Tibial nerve (tissue), 4 donors: Measurements from ENCODE around the gene RACGAP1. TPM values are rescaled to one million over a fixed set of nuclear protein-coding genes. Genes with fewer than 3 reads are reported as not detected.

Experiments
- DNase-seq, 2 donors: peaks; one replicate each; pipeline ENCODE4 v3.0.0-alpha.2; 2019; ENCODE audit warnings: low spot score in 2 of 2
- H3K27ac ChIP-seq, 4 donors: fragments of 200-600 bp; sonication (generic) in 3 of 4; one replicate each; pipeline ENCODE4 v1.5.1; 2017 to 2019; ENCODE audit warnings: mild to moderate bottlenecking in 1 of 4
- H3K27me3 ChIP-seq, 2 donors: fragments of 200-600 bp; sonication (generic) in 1 of 2; one replicate each; pipeline versions ENCODE4 v1.5.1 to v1.6.0; 2017 to 2019
- H3K36me3 ChIP-seq, 3 donors: fragments of 200-600 bp; sonication (generic); one replicate each; pipeline ENCODE4 v1.5.1; 2018 to 2019
- H3K4me1 ChIP-seq, 4 donors: fragments of 200-600 bp; sonication (generic) in 3 of 4; one replicate each; pipeline ENCODE4 v1.5.1; 2017 to 2019
- H3K4me3 ChIP-seq, 4 donors: fragments of 200-600 bp; sonication (generic) in 3 of 4; one replicate each; pipeline ENCODE4 v1.5.1; 2017 to 2019; ENCODE audit warnings: mild to moderate bottlenecking in 1 of 4, moderate library complexity in 1 of 4
- H3K9me3 ChIP-seq, 4 donors: fragments of 200-600 bp; sonication (generic) in 3 of 4; one replicate each; pipeline ENCODE4 v1.5.1; 2017 to 2019
- EP300 ChIP-seq, 2 donors: sonication (generic); formaldehyde crosslinking; IDR thresholded peaks; one replicate each; pipeline ENCODE4 v1.6.1; 2017; ENCODE audit warnings: antibody characterized with exemption in 2 of 2, mild to moderate bottlenecking in 1 of 2
- POLR2A ChIP-seq, 2 donors: fragments of 450-650 bp; IDR thresholded peaks; one replicate each; pipeline ENCODE4 v1.6.1; 2017; ENCODE audit warnings: antibody characterized with exemption in 2 of 2, mild to moderate bottlenecking in 2 of 2, moderate library complexity in 2 of 2
- WGBS, 2 donors: methylation state at CpG; one replicate each; pipeline ENCODE4 v1.1.5; 2018; 5-methylcytosine and 5-hydroxymethylcytosine counted together
- total RNA-seq, 4 donors: library from RNA; depleted of rRNA; stranded (reverse); fragments of >200 nt; gene quantifications; one replicate each; pipeline ENCODE4 v1.1.0, GENCODE V29; 2016
- TF ChIP-seq, protein P1 (sequence below), 5 experiments: fragments of 200-600 bp in 3 of 5; fragments of 450-650 bp in 2 of 5; sonication (generic) in 3 of 5; IDR thresholded peaks; one replicate each; pipeline ENCODE4 v1.5.1; 2016 to 2019; ENCODE audit warnings: antibody characterized with exemption in 5 of 5, mild to moderate bottlenecking in 3 of 5, moderate library complexity in 2 of 5

RACGAP1 gene
- total RNA-seq, 4 donors from 2014 or later: 6.3 to 15.1 (median 10.5) TPM

DNA sequence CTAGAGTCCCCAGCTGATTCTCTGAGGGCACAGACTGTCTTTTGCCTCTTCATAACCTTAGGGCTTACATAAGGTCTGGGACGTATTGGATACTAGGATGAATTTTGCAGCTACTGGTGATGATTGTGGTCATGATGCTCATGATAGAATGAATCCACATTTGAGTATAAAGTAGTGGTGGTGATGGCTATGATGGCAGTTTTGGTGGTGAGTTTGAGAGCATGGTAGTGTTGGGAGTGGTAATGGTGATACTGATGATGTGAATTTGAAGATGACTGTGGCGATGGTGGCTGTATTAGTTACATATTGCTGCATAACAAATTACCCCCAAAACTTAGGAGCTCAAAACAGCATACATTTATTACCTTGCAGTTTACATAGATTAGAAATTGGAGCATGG is 18.0 kb upstream of the RACGAP1 start:
- Histone ChIP-seq H3K27ac (no peak overlapping the region), H3K4me1 (no peaks in the 10 kb centered on the region), H3K27me3 (no peaks in the 10 kb centered on the region), H3K36me3 (no peaks in the 10 kb centered on the region), H3K4me3 (no peak overlapping the region), H3K9me3 (no peaks in the 10 kb centered on the region)
- no peak for DNase-seq
- WGBS, 2 donors: 76 to 91% methylated on average over 2 of the region's 2 CpGs
- TF ChIP-seq, protein P1, sequence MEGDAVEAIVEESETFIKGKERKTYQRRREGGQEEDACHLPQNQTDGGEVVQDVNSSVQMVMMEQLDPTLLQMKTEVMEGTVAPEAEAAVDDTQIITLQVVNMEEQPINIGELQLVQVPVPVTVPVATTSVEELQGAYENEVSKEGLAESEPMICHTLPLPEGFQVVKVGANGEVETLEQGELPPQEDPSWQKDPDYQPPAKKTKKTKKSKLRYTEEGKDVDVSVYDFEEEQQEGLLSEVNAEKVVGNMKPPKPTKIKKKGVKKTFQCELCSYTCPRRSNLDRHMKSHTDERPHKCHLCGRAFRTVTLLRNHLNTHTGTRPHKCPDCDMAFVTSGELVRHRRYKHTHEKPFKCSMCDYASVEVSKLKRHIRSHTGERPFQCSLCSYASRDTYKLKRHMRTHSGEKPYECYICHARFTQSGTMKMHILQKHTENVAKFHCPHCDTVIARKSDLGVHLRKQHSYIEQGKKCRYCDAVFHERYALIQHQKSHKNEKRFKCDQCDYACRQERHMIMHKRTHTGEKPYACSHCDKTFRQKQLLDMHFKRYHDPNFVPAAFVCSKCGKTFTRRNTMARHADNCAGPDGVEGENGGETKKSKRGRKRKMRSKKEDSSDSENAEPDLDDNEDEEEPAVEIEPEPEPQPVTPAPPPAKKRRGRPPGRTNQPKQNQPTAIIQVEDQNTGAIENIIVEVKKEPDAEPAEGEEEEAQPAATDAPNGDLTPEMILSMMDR (IDR thresholded peaks at IDR 0.05): no peak
- no peak for TF ChIP-seq EP300 (IDR thresholded peaks at IDR 0.05)
- TF ChIP-seq POLR2A (IDR thresholded peaks at IDR 0.05): no peak

DNA sequence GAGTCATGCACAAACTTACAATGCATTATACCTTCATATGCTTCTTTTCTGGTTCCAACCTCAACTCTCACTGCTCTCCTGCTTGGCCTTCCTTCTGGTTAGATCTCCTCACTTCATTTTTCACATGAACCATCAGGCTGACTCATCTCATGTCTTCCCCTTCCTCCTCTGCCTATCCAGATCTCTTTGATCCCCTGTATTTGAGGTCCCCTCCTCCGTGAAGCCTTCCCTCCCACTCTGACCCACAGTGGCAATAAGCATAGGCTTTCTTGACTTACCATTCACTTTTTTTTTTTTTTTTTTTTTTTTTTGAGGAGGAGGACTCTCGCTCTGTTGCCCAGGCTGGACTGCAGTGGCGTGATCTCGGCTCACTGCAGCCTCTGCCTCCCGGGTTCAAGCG is 17.4 kb upstream of the RACGAP1 start:
- H3K4me3 ChIP-seq: no peak overlapping the region
- H3K27ac ChIP-seq: no peak overlapping the region
- no peak for DNase-seq
- TF ChIP-seq, protein P1 (IDR thresholded peaks at IDR 0.05): no peak
- TF ChIP-seq EP300 (IDR thresholded peaks at IDR 0.05): no peak
- TF ChIP-seq POLR2A (IDR thresholded peaks at IDR 0.05): no peak
- WGBS, 2 donors: 82 to 89% methylated on average over 6 of the region's 6 CpGs
- H3K36me3 ChIP-seq: no peaks in the 10 kb centered on the region
- no peaks in the 10 kb centered on the region for H3K4me1 ChIP-seq
- no peaks in the 10 kb centered on the region for H3K9me3 ChIP-seq
- H3K27me3 ChIP-seq: no peaks in the 10 kb centered on the region

DNA sequence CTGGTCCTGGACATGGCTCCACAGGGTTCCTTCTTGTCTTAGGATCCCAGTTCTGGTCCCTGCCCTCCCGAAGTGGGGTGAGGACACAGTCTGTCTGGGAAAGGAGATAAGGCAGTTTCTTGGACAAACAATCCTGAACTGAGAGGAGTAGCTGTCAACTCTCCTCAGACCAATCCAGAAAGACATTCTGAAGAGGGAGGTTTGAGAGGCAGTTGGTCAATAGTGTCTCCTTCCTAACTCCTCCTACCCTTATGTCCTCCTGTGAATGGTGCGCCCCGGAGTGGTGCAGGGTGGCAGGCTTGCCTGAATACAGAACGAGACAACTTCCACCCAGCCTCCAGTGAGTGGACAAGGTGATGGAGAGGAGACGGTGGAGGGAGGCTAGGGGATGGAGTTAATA is 16.7 kb upstream of the RACGAP1 start:
- Histone ChIP-seq H3K27ac (no peak overlapping the region), H3K4me1 (no peaks in the 10 kb centered on the region), H3K9me3 (no peaks in the 10 kb centered on the region), H3K27me3 (no peaks in the 10 kb centered on the region), H3K4me3 (no peak overlapping the region), H3K36me3 (no peaks in the 10 kb centered on the region)
- DNase-seq: no peak
- WGBS, 2 donors: 89 to 90% methylated on average over 5 of the region's 5 CpGs
- TF ChIP-seq, protein P1 (IDR thresholded peaks at IDR 0.05): no peak
- no peak for TF ChIP-seq EP300 (IDR thresholded peaks at IDR 0.05)
- no peak for TF ChIP-seq POLR2A (IDR thresholded peaks at IDR 0.05)

DNA sequence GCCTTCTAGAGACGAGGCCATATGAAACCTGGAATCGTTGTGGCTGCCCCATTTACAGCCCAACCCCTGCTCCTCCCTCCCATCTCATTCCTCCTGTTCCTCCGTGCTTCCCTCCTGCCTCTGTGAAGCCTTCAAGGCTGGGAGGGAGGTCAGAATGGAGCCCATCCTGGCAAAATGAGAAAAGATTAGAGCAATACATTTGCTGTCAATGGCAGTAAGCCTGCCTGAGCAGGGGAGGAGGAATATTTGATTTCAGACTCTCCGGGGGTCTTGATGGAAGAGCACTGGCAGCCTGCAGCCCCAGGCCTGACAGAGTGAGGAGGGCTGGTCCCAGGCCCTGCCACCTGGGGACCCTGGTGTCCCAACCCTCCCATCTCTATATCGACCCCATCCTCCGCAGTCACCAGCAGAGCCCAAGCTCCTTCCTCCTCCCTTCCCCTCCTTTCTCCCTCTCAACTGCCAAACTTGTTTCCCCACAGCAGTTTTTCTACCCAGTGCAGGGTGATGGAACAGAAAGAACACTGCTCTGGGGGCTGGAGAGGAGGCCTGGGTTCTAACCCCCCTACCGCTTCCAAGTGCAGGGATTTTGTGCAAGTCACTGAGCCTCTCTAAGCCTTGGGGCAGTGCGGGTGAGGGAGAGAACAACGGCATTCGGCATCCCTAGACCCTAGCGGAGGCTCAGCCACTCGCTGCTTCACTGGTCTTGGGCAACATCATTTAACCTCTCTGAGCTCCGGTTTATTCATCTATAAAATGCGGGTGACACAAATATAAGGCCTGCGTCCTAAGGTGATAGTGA is 16.0 kb upstream of the RACGAP1 start:
- Histone ChIP-seq H3K4me1 (no peaks in the 10 kb centered on the region), H3K27me3 (no peaks in the 10 kb centered on the region), H3K9me3 (no peaks in the 10 kb centered on the region), H3K27ac (no peak overlapping the region), H3K36me3 (no peaks in the 10 kb centered on the region), H3K4me3 (no peak overlapping the region)
- TF ChIP-seq, protein P1 (IDR thresholded peaks at IDR 0.05): no peak
- no peak for TF ChIP-seq EP300 (IDR thresholded peaks at IDR 0.05)
- TF ChIP-seq POLR2A (IDR thresholded peaks at IDR 0.05): no peak
- WGBS, 2 donors: 75 to 80% methylated on average over 15 of the region's 15 CpGs
- DNase-seq: no peak

DNA sequence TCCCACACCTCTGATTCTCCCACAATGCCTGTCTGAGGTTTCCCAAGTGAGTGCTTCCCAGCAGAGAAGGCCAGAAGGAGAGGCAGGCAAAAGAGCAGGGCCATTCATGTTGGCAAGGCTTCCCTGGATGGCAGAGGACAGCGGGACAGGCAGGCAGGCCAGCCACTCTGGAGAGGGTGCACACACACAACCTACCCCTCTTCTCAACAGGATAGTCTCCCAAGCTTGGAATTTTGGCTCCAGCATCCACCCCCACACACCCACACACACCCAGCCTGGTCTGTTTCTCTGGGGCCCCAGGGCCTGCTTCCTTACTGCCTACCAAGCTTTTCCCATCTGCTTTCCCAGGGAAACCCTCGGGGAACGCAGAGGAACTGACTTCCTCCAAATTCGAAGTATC is 15.4 kb upstream of the RACGAP1 start:
- H3K27ac ChIP-seq: no peak overlapping the region
- TF ChIP-seq EP300 (IDR thresholded peaks at IDR 0.05): no peak
- TF ChIP-seq, protein P1 (IDR thresholded peaks at IDR 0.05): no peak
- no peak for TF ChIP-seq POLR2A (IDR thresholded peaks at IDR 0.05)
- H3K36me3 ChIP-seq: no peaks in the 10 kb centered on the region
- H3K9me3 ChIP-seq: no peaks in the 10 kb centered on the region
- 55 to 58% methylated on average over 4 of the region's 4 CpGs for WGBS, 2 donors
- no peaks in the 10 kb centered on the region for H3K27me3 ChIP-seq
- no peaks in the 10 kb centered on the region for H3K4me1 ChIP-seq
- H3K4me3 ChIP-seq: no peak overlapping the region
- no peak for DNase-seq
